RWPE2 (cell line): ENCODE data around the gene PIK3R3.

Source experiments
- ATAC-seq: fragments of 200-7000 bp; cut with Tn5 transposase; 3 replicates; pipeline ENCODE4 v1.9.1; 2021; ENCODE audit warnings: low read depth
- DNase-seq: peaks from one replicate; pipeline ENCODE4 v3.0.0-alpha.2; 2020; ENCODE audit warnings: low spot score
- H3K27ac ChIP-seq: fragments of 450-650 bp; 2 replicates; pipeline ENCODE4 v1.5.1; 2017; ENCODE audit warnings: mild to moderate bottlenecking; ENCODE audit not compliant: poor library complexity, severe bottlenecking
- H3K27me3 ChIP-seq: fragments of 250-450 bp; sonication (Bioruptor Pico); 2 replicates; pipeline ENCODE4 v1.5.1; 2021; ENCODE audit warnings: mild to moderate bottlenecking, moderate library complexity; ENCODE audit not compliant: insufficient read depth, poor library complexity, severe bottlenecking
- H3K36me3 ChIP-seq: fragments of 250-450 bp; sonication (Bioruptor Pico); 2 replicates; pipeline ENCODE4 v1.5.1; 2020; ENCODE audit warnings: low read depth, mild to moderate bottlenecking, moderate library complexity
- H3K4me1 ChIP-seq: fragments of 250-450 bp; sonication (Bioruptor Pico); 2 replicates; pipeline ENCODE4 v1.5.1; 2021; ENCODE audit warnings: mild to moderate bottlenecking, moderate library complexity; ENCODE audit not compliant: insufficient read depth, poor library complexity, severe bottlenecking
- H3K4me3 ChIP-seq: fragments of 250-450 bp; sonication (Bioruptor Pico); 2 replicates; pipeline ENCODE4 v1.5.1; 2021; ENCODE audit warnings: mild to moderate bottlenecking, moderate library complexity; ENCODE audit not compliant: severe bottlenecking
- H3K9me3 ChIP-seq: fragments of 250-450 bp; sonication (Bioruptor Pico); 2 replicates; pipeline ENCODE4 v1.5.1; 2021; ENCODE audit warnings: mild to moderate bottlenecking, moderate library complexity; ENCODE audit not compliant: severe bottlenecking
- TF ChIP-seq, protein P1 (sequence below): fragments of 450-650 bp; IDR thresholded peaks from one replicate; pipeline ENCODE4 v1.5.1; 2017; ENCODE audit warnings: mild to moderate bottlenecking, moderate library complexity; ENCODE audit not compliant: poor library complexity, severe bottlenecking

PIK3R3 gene

DNA sequence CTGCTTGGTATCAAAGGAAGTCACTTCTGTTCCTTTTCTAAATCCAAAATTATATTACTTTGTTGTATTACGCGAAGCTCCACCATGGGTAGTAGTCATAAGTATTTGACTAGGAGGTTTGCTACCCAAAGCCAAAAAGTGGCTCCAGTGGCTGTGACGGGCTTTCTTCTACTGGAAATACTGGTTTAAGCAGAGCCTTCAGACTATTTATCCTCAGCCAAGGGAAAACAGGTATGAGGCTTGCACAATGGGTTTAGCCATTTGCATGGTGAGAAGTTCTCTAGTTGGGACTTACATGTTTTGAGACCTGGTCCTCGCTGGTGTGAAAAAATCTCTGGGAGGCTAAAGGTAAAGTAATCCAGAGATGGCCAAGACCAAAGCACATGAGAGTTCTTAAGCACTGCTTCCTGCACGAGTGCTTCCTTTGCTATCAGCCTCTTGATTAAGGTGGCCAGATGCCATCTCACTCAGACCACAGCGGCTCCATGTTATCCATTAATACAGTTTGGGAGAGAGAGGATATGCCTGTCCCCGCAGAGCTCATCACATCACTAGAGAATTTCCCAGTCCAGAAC, 121.2 kb downstream of the PIK3R3 start:
- H3K4me1 ChIP-seq: no peaks in the 10 kb centered on the region
- peaks cover 24% of the 10 kb centered on the region for H3K36me3 ChIP-seq
- H3K4me3 ChIP-seq: no peak overlapping the region
- no peaks in the 10 kb centered on the region for H3K9me3 ChIP-seq
- no peak overlapping the region for H3K27ac ChIP-seq
- TF ChIP-seq, protein P1, sequence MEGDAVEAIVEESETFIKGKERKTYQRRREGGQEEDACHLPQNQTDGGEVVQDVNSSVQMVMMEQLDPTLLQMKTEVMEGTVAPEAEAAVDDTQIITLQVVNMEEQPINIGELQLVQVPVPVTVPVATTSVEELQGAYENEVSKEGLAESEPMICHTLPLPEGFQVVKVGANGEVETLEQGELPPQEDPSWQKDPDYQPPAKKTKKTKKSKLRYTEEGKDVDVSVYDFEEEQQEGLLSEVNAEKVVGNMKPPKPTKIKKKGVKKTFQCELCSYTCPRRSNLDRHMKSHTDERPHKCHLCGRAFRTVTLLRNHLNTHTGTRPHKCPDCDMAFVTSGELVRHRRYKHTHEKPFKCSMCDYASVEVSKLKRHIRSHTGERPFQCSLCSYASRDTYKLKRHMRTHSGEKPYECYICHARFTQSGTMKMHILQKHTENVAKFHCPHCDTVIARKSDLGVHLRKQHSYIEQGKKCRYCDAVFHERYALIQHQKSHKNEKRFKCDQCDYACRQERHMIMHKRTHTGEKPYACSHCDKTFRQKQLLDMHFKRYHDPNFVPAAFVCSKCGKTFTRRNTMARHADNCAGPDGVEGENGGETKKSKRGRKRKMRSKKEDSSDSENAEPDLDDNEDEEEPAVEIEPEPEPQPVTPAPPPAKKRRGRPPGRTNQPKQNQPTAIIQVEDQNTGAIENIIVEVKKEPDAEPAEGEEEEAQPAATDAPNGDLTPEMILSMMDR: no peak
- no peaks in the 10 kb centered on the region for H3K27me3 ChIP-seq
- no peak for ATAC-seq
- DNase-seq: no peak

DNA sequence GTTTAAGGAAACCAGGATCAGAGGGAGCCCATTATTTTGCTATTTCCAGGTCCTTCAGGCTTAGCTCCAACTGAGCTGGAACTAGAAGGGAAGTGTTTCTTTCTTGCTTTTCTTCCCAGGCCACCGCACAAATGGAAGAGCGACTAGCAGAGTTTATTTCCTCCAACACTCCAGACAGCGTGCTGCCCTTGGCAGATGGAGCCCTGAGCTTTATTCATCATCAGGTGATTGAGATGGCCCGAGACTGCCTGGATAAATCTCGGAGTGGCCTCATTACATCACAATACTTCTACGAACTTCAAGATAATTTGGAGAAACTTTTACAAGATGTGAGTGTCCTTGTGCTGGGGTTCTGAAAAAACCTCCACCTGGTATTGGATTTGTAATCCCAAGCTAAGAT, 121.8 kb downstream of the PIK3R3 start:
- Histone ChIP-seq H3K27ac (no peak overlapping the region), H3K4me1 (no peaks in the 10 kb centered on the region), H3K4me3 (no peak overlapping the region), H3K36me3 (peaks cover 24% of the 10 kb centered on the region), H3K27me3 (no peaks in the 10 kb centered on the region), H3K9me3 (no peaks in the 10 kb centered on the region)
- DNase-seq (no peak), ATAC-seq (no peak)
- TF ChIP-seq, protein P1: no peak

DNA sequence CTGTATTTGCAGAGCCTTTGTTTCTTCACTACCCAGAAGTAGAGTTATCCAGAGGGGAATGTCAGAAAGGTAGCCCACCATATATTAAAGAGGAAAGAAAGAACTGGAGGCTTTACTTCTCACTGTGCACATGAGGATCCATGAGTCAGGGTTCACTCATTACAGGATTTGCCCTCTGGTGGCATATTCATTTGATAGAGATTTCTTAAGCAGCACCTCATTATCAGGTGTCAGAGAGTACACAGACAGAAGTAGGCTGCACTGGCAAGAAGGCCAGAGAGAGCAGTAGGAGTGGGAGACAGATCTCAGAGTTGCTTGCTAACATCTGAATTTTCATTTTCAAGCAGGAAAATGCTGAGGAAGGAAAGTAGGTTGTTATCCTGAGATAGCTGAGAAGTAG, 123.8 kb downstream of the PIK3R3 start:
- Histone ChIP-seq H3K27ac (no peak overlapping the region), H3K9me3 (no peaks in the 10 kb centered on the region), H3K4me1 (no peaks in the 10 kb centered on the region), H3K36me3 (peaks cover 24% of the 10 kb centered on the region), H3K27me3 (no peaks in the 10 kb centered on the region), H3K4me3 (no peak overlapping the region)
- DNase-seq (no peak), ATAC-seq (no peak)
- TF ChIP-seq, protein P1: no peak

DNA sequence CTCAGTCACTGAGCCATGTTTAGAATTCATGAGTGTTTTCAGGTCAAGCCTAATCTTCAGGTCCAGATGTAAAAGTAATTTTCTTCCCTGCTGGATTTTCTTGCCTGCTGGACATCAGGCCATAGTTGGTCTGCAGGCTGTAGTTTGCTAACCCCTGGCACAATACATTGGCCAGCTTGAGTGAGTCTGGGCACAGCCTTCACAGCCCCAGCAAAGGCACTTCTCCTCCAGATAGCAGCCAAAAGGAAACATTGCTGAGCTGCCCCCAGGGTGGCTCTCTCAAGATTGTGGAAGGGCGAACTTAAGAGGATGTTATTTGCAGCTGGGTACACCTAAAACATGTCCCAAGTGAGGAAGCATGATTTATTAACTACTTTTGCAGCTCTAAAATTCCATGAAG, 126.8 kb downstream of the PIK3R3 start:
- Histone ChIP-seq H3K4me1 (no peaks in the 10 kb centered on the region), H3K9me3 (no peaks in the 10 kb centered on the region), H3K27me3 (no peaks in the 10 kb centered on the region), H3K27ac (no peak overlapping the region), H3K4me3 (no peak overlapping the region), H3K36me3 (peaks cover 17% of the 10 kb centered on the region)
- TF ChIP-seq, protein P1: no peak
- ATAC-seq: no peak
- no peak for DNase-seq

DNA sequence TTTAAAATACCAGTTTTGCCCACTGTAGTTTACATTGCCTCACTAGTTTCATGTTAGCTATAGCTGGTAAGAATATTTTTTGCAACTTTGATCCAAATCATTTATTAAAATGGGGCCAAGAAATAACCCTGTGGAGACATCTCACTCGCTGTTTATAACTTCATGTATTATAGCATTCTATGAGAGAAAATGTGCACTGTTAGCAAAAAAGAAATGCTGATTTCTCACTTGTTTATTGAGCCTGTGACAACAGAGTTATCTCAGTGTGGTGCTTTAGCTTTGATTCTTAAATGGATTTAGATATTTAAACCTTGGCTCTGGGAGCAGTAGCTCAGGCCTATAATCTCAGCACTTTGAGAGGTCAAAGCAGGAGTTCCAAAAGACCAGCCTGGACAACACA, 127.9 kb downstream of the PIK3R3 start:
- Histone ChIP-seq H3K27ac (no peak overlapping the region), H3K36me3 (peaks cover 16% of the 10 kb centered on the region)
- TF ChIP-seq, protein P1: no peak

More for the DNA sequence above, 127.9 kb downstream of the PIK3R3 start:
- no peaks in the 10 kb centered on the region for H3K9me3 ChIP-seq
- H3K4me1 ChIP-seq: no peaks in the 10 kb centered on the region
- DNase-seq (no peak), ATAC-seq (no peak)
- H3K4me3 ChIP-seq: no peak overlapping the region
- no peaks in the 10 kb centered on the region for H3K27me3 ChIP-seq
